ENCODE results near the gene CMIP. TPM values are rescaled to one million over a fixed set of nuclear protein-coding genes. Genes with fewer than 3 reads are reported as not detected.

Gene CMIP
- total and polyA plus RNA-seq, 10 of the 15 experiments (the other 5 are each of a cell fraction or from before 2014, with no cell fraction given) = 1.2 to 43.2 (median 4.4) TPM

- ChIA-PET SMC1A (ENCODE audit: uncharacterized antibody, unreplicated experiment) (interaction anchor here (0.9 kb wide), 1 partner anchor 24 kb away, joined by 5 read pairs; no protein-coding TSS in a partner anchor), CTCF (no interaction called here), POLR2A (no interaction called here), RAD21 (ENCODE audit: unreplicated experiment) (interaction anchor here (0.8 kb wide), 1 partner anchor 24 kb away, joined by 4 read pairs; no protein-coding TSS in a partner anchor)
- Histone ChIP-seq H3K4me3 (no peak overlapping the region), H4K20me1 (ENCODE audit: control insufficient read depth, insufficient read depth) (no peaks in the 10 kb centered on the region), H3K27ac (ENCODE audit: control insufficient read depth, insufficient read depth) (no peak overlapping the region), H3K79me2 (ENCODE audit: control insufficient read depth, insufficient read depth, low read length) (no peaks in the 10 kb centered on the region; the same call in none of the 2 replicates), H2AFZ (ENCODE audit: control insufficient read depth, low read depth, low read length) (no peak overlapping the region), H3K4me1 (ENCODE audit: control insufficient read depth, insufficient read depth, low read length) (no peaks in the 10 kb centered on the region), H3K4me2 (ENCODE audit: control insufficient read depth, insufficient read depth) (no peak overlapping the region), H3K27me3 (replicated peaks in 1 of 2; ENCODE audit: control insufficient read depth in 2 of 2, insufficient read depth in 2 of 2, low read length in 1 of 2) (no peaks in the 10 kb centered on the region), H3K9ac (ENCODE audit: control insufficient read depth, insufficient read depth, low read length) (no peak overlapping the region), H3K36me3 (ENCODE audit: control insufficient read depth in 2 of 2, insufficient read depth in 2 of 2, low read length in 1 of 2) (no peaks in the 10 kb centered on the region; a peak in 2 of 4 replicates), H3K9me3 (replicated peaks; ENCODE audit: control insufficient read depth, insufficient read depth, low read length) (no peaks in the 10 kb centered on the region)
- in situ Hi-C loops (cut with MboI) (no loop called here), intact Hi-C loops (cut with micrococcal nuclease; ENCODE audit: unreplicated experiment) (no loop called here)
- no TSS peak for BruUV-seq (replicated peaks)
- FAIRE-seq (no peak), DNase-seq (ENCODE audit: low read depth, low spot score) (no peak), ATAC-seq (no peak)
- no peak for TF ChIP-seq PAX5 (IDR thresholded peaks at IDR 0.05; ENCODE audit: borderline replicate concordance, low read depth, low read length)
- TF ChIP-seq REST (IDR thresholded peaks at IDR 0.05; ENCODE audit: low read depth, low read length) = no peak
- no peak for TF ChIP-seq LARP7 (IDR thresholded peaks at IDR 0.05)
- no peak for TF ChIP-seq MAX (IDR thresholded peaks at IDR 0.05; ENCODE audit: low read depth, low read length)
- no peak for TF ChIP-seq SIN3A (IDR thresholded peaks at IDR 0.05; ENCODE audit: low read depth, low read length)
- no peak for TF ChIP-seq IRF3 (IDR thresholded peaks at IDR 0.05)
- TF ChIP-seq ZBTB40 (IDR thresholded peaks at IDR 0.05; ENCODE audit: borderline replicate concordance) = no peak
- no peak for TF ChIP-seq FOS (IDR thresholded peaks at IDR 0.05; ENCODE audit: borderline replicate concordance, extremely low read depth, insufficient read length)
- no peak for TF ChIP-seq TAF1 (IDR thresholded peaks at IDR 0.05; ENCODE audit: borderline replicate concordance, low read depth, low read length)
- TF ChIP-seq WRNIP1 (IDR thresholded peaks at IDR 0.05; ENCODE audit: borderline replicate concordance, low read depth, low read length) = no peak
- TF ChIP-seq USF1 (IDR thresholded peaks at IDR 0.05; ENCODE audit: borderline replicate concordance, extremely low read length, insufficient read depth, low read depth, low read length) = no peak
- 91% methylated on average over 20 of the region's 20 CpGs for WGBS (ENCODE audit: insufficient coverage, insufficient replicate concordance, low lambda C conversion rate, missing lambda C conversion rate)
Observed at GRCh38 chr16:81572386-81573144, 128.0 kb downstream of the CMIP start.

Measured in GM12878 (cell line).